ENCODE results near the gene FGFR4.
A peak's percentile ranks its signal among the peaks of the same experiment; 100 is the strongest.

The FGFR4 gene

DNA sequence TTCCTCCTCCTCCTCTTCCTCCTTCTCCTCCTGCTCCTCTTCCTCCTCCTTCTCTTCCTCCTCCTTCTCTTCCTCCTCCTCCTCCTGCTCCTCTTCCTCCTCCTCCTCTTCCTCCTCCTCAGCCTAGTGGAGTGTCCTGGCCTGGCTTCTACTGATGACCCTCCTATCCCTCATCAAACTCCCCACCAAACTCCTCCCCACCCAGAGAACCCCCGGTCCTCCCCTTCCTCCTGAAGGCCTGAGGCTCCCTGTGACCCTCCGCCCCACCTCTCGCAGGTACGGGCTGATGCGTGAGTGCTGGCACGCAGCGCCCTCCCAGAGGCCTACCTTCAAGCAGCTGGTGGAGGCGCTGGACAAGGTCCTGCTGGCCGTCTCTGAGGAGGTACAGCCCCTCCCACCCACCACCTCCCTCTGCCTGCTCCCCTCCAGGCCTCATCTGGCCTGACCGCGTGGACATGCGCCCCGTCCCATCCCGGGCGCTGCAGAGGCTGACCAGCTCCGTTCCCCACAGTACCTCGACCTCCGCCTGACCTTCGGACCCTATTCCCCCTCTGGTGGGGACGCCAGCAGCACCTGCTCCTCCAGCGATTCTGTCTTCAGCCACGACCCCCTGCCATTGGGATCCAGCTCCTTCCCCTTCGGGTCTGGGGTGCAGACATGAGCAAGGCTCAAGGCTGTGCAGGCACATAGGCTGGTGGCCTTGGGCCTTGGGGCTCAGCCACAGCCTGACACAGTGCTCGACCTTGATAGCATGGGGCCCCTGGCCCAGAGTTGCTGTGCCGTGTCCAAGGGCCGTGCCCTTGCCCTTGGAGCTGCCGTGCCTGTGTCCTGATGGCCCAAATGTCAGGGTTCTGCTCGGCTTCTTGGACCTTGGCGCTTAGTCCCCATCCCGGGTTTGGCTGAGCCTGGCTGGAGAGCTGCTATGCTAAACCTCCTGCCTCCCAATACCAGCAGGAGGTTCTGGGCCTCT is 10.6 kb downstream of the FGFR4 start:
- Histone ChIP-seq H3K9me3 (ENCODE audit: insufficient read depth, low read length) (no peaks in the 10 kb centered on the region), H3K4me1 (ENCODE audit: insufficient read depth, insufficient read length) (peaks cover 17% of the 10 kb centered on the region), H3K36me3 (ENCODE audit: insufficient read depth, insufficient read length, low read length) (peaks cover 46% of the 10 kb centered on the region), H3K27me3 (ENCODE audit: insufficient read depth, insufficient read length) (no peaks in the 10 kb centered on the region), H3K9ac (ENCODE audit: insufficient read length, low read depth) (no peak overlapping the region), H3K4me3 (ENCODE audit: insufficient read length, low read depth) (no peak overlapping the region)
- no peak for DNase-seq (ENCODE audit: low read depth, low spot score)
- TF ChIP-seq ZNF274 (IDR thresholded peaks at IDR 0.05; ENCODE audit: low read depth, low read length) (no peak), SUZ12 (IDR thresholded peaks at IDR 0.05; ENCODE audit: extremely low read depth, insufficient read depth, insufficient read length) (no peak), YY1 (IDR thresholded peaks at IDR 0.05; ENCODE audit: insufficient read depth, insufficient read length) (no peak)

DNA sequence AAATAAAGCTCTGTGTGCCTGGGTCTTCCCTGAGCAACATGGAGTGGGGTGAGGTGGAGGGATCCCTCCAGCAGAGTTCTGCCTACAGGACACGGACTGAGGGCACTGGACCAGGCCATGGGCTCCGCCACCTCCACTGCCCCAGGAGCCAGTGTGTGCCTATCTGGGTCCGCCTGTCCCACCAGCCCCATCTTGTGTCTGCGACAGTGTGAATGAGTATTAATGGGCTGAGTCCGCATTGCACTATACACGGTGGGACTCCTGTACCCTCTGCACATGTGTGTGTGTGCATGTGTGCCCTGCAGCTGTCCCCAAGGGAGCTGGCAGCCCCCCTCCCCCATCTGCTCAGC is 11.4 kb downstream of the FGFR4 start:
- Histone ChIP-seq H3K4me1 (ENCODE audit: insufficient read depth, insufficient read length) (peaks cover 14% of the 10 kb centered on the region), H3K9ac (ENCODE audit: insufficient read length, low read depth) (peak overlapping the region; percentile 26), H3K9me3 (ENCODE audit: insufficient read depth, low read length) (no peaks in the 10 kb centered on the region), H3K4me3 (ENCODE audit: insufficient read length, low read depth) (no peak overlapping the region), H3K36me3 (ENCODE audit: insufficient read depth, insufficient read length, low read length) (peaks cover 38% of the 10 kb centered on the region), H3K27me3 (ENCODE audit: insufficient read depth, insufficient read length) (no peaks in the 10 kb centered on the region)
- DNase-seq (ENCODE audit: low read depth, low spot score): no peak
- no peak for TF ChIP-seq YY1 (IDR thresholded peaks at IDR 0.05; ENCODE audit: insufficient read depth, insufficient read length)

DNA sequence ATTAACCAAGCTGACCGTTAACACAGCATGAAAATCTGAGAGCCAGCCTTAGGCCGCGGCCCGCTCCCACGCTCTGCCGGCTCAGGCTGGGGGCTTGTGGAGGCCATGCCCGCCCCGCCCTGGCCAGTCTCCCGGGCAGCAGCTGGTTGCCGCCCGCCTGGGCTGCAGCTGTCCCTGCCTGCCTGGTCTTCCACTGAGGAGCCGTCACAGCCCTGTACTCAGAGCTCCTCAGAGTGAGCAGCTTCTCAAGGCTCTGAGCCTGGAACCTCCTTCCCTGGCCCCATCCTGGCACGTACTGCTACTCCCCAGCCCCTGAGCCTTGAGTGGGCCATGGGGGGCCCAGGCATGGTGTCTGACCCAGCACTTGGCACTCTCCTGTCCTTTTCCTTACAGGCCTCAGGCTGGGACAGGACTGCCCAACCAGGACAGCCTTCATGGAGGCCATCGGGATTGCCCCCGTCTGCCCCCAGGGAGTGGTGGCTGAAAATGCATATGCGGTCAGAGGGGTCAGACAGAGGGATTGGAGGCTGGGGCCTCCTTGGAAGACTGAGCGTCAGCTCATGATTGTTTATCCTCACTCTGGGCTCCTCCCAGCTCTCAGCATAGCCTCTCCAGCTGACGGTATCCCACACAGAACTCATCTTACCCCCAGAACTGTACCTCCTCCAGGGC is 11.9 kb downstream of the FGFR4 start:
- H3K4me1 ChIP-seq (ENCODE audit: insufficient read depth, insufficient read length): peaks cover 14% of the 10 kb centered on the region
- H3K9ac ChIP-seq (ENCODE audit: insufficient read length, low read depth): peak overlapping the region; percentile 32
- TF ChIP-seq ZNF274 (IDR thresholded peaks at IDR 0.05; ENCODE audit: low read depth, low read length) (no peak), SUZ12 (IDR thresholded peaks at IDR 0.05; ENCODE audit: extremely low read depth, insufficient read depth, insufficient read length) (no peak), YY1 (IDR thresholded peaks at IDR 0.05; ENCODE audit: insufficient read depth, insufficient read length) (no peak)
- no peaks in the 10 kb centered on the region for H3K9me3 ChIP-seq (ENCODE audit: insufficient read depth, low read length)
- H3K27me3 ChIP-seq (ENCODE audit: insufficient read depth, insufficient read length): no peaks in the 10 kb centered on the region
- no peak overlapping the region for H3K4me3 ChIP-seq (ENCODE audit: insufficient read length, low read depth)
- no peak for DNase-seq (ENCODE audit: low read depth, low spot score)
- peaks cover 33% of the 10 kb centered on the region for H3K36me3 ChIP-seq (ENCODE audit: insufficient read depth, insufficient read length, low read length)

DNA sequence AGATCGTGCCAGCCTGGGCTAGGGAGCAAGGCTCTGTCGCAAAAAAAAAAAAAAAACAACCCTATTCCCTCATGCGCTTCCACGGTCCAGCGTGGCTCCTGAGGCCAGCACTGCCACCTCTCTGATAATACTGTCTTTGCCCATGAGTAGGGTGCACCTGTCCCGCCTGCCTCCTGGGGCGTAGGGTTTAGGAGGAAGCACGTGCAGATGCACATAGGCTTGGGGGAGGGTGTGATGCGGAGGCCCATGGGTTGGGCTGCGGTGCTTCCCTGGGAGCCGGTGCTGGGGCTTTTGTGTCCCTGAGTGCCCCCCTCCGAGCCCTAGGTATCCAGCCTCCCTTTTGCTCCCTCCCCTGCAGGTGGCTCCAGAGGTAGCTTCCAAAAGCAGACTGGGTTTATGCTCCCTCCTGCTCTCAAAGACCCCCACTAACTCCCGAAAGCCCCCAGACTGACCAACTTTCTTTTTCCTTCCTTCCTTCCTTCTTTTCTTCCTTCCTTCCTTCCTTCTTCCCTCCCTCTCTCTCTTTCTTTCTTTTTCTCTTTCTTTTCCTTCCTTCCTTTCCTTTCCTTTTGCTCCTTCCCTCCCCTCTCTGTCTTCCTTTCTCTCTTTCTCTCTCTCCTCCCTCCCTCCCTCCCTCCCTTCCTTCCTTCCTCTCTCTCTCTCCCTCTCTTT is 12.8 kb downstream of the FGFR4 start:
- Histone ChIP-seq H3K4me1 (ENCODE audit: insufficient read depth, insufficient read length) (peaks cover 14% of the 10 kb centered on the region), H3K27me3 (ENCODE audit: insufficient read depth, insufficient read length) (no peaks in the 10 kb centered on the region), H3K36me3 (ENCODE audit: insufficient read depth, insufficient read length, low read length) (peaks cover 29% of the 10 kb centered on the region), H3K9me3 (ENCODE audit: insufficient read depth, low read length) (no peaks in the 10 kb centered on the region), H3K4me3 (ENCODE audit: insufficient read length, low read depth) (no peak overlapping the region), H3K9ac (ENCODE audit: insufficient read length, low read depth) (no peak overlapping the region)
- TF ChIP-seq ZNF274 (IDR thresholded peaks at IDR 0.05; ENCODE audit: low read depth, low read length) (no peak), SUZ12 (IDR thresholded peaks at IDR 0.05; ENCODE audit: extremely low read depth, insufficient read depth, insufficient read length) (no peak), YY1 (IDR thresholded peaks at IDR 0.05; ENCODE audit: insufficient read depth, insufficient read length) (no peak)
- DNase-seq (ENCODE audit: low read depth, low spot score): no peak

DNA sequence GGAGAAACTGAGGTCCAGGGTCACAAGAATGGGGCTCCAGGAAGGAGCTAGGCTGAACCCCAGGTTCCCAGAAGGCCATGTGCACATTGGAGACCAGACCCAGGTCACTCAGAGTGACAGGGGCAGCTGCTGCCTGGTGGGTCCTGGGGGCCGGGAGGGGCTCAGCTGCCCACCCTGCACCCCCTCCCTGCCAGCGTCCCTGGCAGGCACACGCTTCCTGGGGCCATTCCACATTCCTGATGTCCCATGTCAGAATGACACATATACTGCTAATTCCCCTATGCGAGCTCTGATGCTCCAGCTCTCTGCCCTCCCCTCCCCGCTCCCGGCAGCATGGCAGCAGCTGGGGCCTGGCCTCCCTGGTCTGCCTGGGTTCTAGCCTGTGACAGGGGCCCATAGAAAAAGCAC is 14.0 kb downstream of the FGFR4 start:
- no peak for DNase-seq (ENCODE audit: low read depth, low spot score)
- TF ChIP-seq YY1 (IDR thresholded peaks at IDR 0.05; ENCODE audit: insufficient read depth, insufficient read length) (no peak), SUZ12 (IDR thresholded peaks at IDR 0.05; ENCODE audit: extremely low read depth, insufficient read depth, insufficient read length) (no peak), ZNF274 (IDR thresholded peaks at IDR 0.05; ENCODE audit: low read depth, low read length) (no peak)
- H3K4me3 ChIP-seq (ENCODE audit: insufficient read length, low read depth): no peak overlapping the region
- H3K9me3 ChIP-seq (ENCODE audit: insufficient read depth, low read length): no peaks in the 10 kb centered on the region
- no peaks in the 10 kb centered on the region for H3K27me3 ChIP-seq (ENCODE audit: insufficient read depth, insufficient read length)
- H3K36me3 ChIP-seq (ENCODE audit: insufficient read depth, insufficient read length, low read length): peaks cover 20% of the 10 kb centered on the region
- no peak overlapping the region for H3K9ac ChIP-seq (ENCODE audit: insufficient read length, low read depth)
- peaks cover 11% of the 10 kb centered on the region for H3K4me1 ChIP-seq (ENCODE audit: insufficient read depth, insufficient read length)

DNA sequence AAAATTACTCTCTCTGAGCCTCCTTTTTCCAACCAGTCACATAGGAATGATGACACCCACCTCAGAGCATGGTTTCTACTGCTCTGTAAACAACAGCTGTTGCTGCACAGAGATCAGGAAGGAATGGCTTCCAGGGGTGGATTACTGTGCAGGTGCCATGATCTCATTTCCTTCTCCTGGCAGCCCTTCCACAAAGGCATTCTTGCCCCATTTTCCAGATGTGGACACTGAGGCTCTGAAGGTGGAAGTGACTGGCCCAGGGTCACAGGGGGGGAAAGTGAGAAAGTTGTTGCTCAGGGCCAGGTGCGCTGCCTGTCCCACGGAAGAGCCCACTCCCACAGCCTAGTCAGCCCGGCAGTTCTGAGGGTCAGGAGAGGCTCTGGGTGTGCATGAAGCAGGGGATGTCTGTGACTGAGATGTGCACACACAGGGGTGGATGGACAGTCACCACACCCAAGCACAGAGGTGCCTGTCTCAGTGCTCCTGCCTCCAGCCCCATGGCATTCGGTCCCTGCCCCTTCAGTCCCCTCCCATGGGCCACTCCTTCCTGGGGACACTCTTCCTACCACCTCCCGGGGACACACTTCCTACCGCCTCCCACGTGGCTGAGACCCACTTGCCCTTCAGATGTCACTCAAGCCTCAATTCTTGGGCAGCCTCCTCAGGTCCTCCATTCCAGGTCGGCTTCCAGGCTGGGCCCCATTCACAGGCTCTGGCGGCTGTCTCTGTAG is 17.0 kb downstream of the FGFR4 start:
- Histone ChIP-seq H3K9ac (ENCODE audit: insufficient read length, low read depth) (no peak overlapping the region), H3K9me3 (ENCODE audit: insufficient read depth, low read length) (no peaks in the 10 kb centered on the region), H3K4me3 (ENCODE audit: insufficient read length, low read depth) (no peak overlapping the region), H3K36me3 (ENCODE audit: insufficient read depth, insufficient read length, low read length) (no peaks in the 10 kb centered on the region), H3K27me3 (ENCODE audit: insufficient read depth, insufficient read length) (no peaks in the 10 kb centered on the region), H3K4me1 (ENCODE audit: insufficient read depth, insufficient read length) (peaks cover 9% of the 10 kb centered on the region)
- TF ChIP-seq ZNF274 (IDR thresholded peaks at IDR 0.05; ENCODE audit: low read depth, low read length) (no peak), SUZ12 (IDR thresholded peaks at IDR 0.05; ENCODE audit: extremely low read depth, insufficient read depth, insufficient read length) (no peak), YY1 (IDR thresholded peaks at IDR 0.05; ENCODE audit: insufficient read depth, insufficient read length) (no peak)
- DNase-seq (ENCODE audit: low read depth, low spot score): no peak

Data from NT2/D1 (cell line).